HepG2 (cell line): ENCODE measurements around the gene TGM2. TPM values are rescaled to one million over a fixed set of nuclear protein-coding genes. Genes with fewer than 3 reads are reported as not detected.

Experiments
- ATAC-seq: fragments of 200-7000 bp; cut with Tn5 transposase; 3 replicates; pipeline ENCODE4 v1.9.1; 2020; ENCODE audit warnings: mild to moderate bottlenecking, moderate library complexity
- BruUV-seq: library from RNA; stranded (reverse); fragments of 400-500 nt; replicated peaks from 2 replicates; lab custom pipeline; 2021; lab: Mats Ljungman, UMichigan
- CTCF ChIA-PET: fragments of 300-600 bp; formaldehyde crosslinking; extraction: SDS; loops from one replicate; lab custom pipeline; 2021; ENCODE audit warnings: low total read pairs, inconsistent platforms, low intra/inter-chr PET ratio; lab: Yijun Ruan, JAX
- POLR2A ChIA-PET: fragments of 350-600 bp; sonication (Branson Sonifier 250); formaldehyde crosslinking; loops from one replicate; lab custom pipeline; 2020; ENCODE audit warnings: antibody characterized with exemption, inconsistent platforms; lab: Yijun Ruan, JAX
- DNase-seq: peaks from one replicate; pipeline ENCODE4 v3.0.0-alpha.2; 2015; ENCODE audit warnings: low spot score
- FAIRE-seq: peaks from 3 replicates; lab custom pipeline; 2011; peaks lifted over from hg19 to GRCh38; lab: Jason Lieb, UNC
- H2AFZ ChIP-seq: one replicate; pipeline ENCODE4 v1.6.1; 2011; ENCODE audit warnings: low read length, inconsistent platforms
- H3K27ac ChIP-seq: fragments of 300-600 bp; 3 replicates; pipeline ENCODE4 v1.8.0; 2011; ENCODE audit warnings: mixed run types, mild to moderate bottlenecking, mixed read lengths, low read length, inconsistent platforms; ENCODE audit not compliant: insufficient read depth; ENCODE audit errors: extremely low read length
- H3K27me3 ChIP-seq, 2 experiments: fragments of 200-600 bp in 1 of 2; 2 replicates in 1 of 2; 3 replicates in 1 of 2; pipeline versions ENCODE4 v1.6.0 to v1.8.0; 2011; ENCODE audit warnings: low read length in 2 of 2, mild to moderate bottlenecking in 2 of 2, moderate library complexity in 2 of 2, inconsistent platforms in 1 of 2; ENCODE audit not compliant: insufficient read depth in 2 of 2, control insufficient read depth in 1 of 2
- H3K36me3 ChIP-seq, 2 experiments: fragments of 200-600 bp in 1 of 2; replicated peaks in 1 of 2; 2 replicates in 1 of 2; 3 replicates in 1 of 2; pipeline versions ENCODE4 v1.5.1 to v1.8.0; 2011; ENCODE audit warnings: low read length in 2 of 2, inconsistent platforms in 1 of 2; ENCODE audit not compliant: insufficient read depth in 2 of 2, control insufficient read depth in 1 of 2
- H3K4me1 ChIP-seq: 2 replicates; pipeline ENCODE4 v1.5.1; 2012; ENCODE audit warnings: low read length, inconsistent platforms; ENCODE audit not compliant: insufficient read depth
- H3K4me2 ChIP-seq: 2 replicates; pipeline ENCODE4 v1.6.0; 2011; ENCODE audit warnings: low read depth, low read length, inconsistent platforms
- H3K4me3 ChIP-seq, 3 experiments: fragments of 200-600 bp in 1 of 3; sonication (generic), shearing (Covaris generic) in 1 of 3; replicated peaks in 1 of 3; 2 replicates each; pipeline ENCODE4 v1.5.1; 2011 to 2016; ENCODE audit warnings: low read length in 3 of 3, inconsistent platforms in 2 of 3, low read depth in 2 of 3, mild to moderate bottlenecking in 2 of 3, control low read depth in 1 of 3, mixed read lengths in 1 of 3; ENCODE audit not compliant: insufficient read depth in 1 of 3
- H3K79me2 ChIP-seq: one replicate; pipeline ENCODE4 v1.6.1; 2011; ENCODE audit warnings: low read length, inconsistent platforms; ENCODE audit not compliant: insufficient read depth
- H3K9ac ChIP-seq: 2 replicates; pipeline ENCODE4 v1.6.0; 2011; ENCODE audit warnings: mild to moderate bottlenecking, low read depth, low read length, inconsistent platforms; ENCODE audit not compliant: insufficient read depth
- H3K9me3 ChIP-seq: 2 replicates; pipeline ENCODE4 v1.5.1; 2012; ENCODE audit warnings: mild to moderate bottlenecking, low read length
- H4K20me1 ChIP-seq: 2 replicates; pipeline ENCODE4 v1.6.0; 2011; ENCODE audit warnings: inconsistent platforms, mild to moderate bottlenecking, low read length, moderate library complexity; ENCODE audit not compliant: insufficient read depth
- AGO1 ChIP-seq: fragments of 200-400 bp; formaldehyde crosslinking; IDR thresholded peaks from 2 replicates; pipeline ENCODE4 v1.6.1; 2017; ENCODE audit warnings: mild to moderate bottlenecking, low read depth, low read length, moderate library complexity; ENCODE audit not compliant: poor library complexity, severe bottlenecking
- ATAD3A ChIP-seq: sonication (generic); formaldehyde crosslinking; IDR thresholded peaks from 2 replicates; pipeline ENCODE4 v1.4.0; 2020; ENCODE audit warnings: missing genetic modification reagents
- EEA1 ChIP-seq: sonication (generic); formaldehyde crosslinking; IDR thresholded peaks from 2 replicates; pipeline ENCODE4 v1.5.1; 2020; ENCODE audit warnings: mild to moderate bottlenecking, missing genetic modification reagents, borderline replicate concordance
- ELF4 ChIP-seq: sonication (generic); formaldehyde crosslinking; IDR thresholded peaks from 2 replicates; pipeline ENCODE4 v1.5.0; 2020; ENCODE audit warnings: missing genetic modification reagents, mild to moderate bottlenecking, moderate library complexity, borderline replicate concordance
- ZC3H4 ChIP-seq: sonication (generic); formaldehyde crosslinking; IDR thresholded peaks from 2 replicates; pipeline ENCODE4 v1.4.0; 2020; ENCODE audit warnings: missing genetic modification reagents, borderline replicate concordance
- ZMYM3 ChIP-seq: sonication (generic); formaldehyde crosslinking; IDR thresholded peaks from 2 replicates; pipeline ENCODE4 v1.5.1; 2020; ENCODE audit warnings: mild to moderate bottlenecking, missing genetic modification reagents
- ZNF3 ChIP-seq: IDR thresholded peaks from 2 replicates; pipeline ENCODE4 v1.7.0; 2017; ENCODE audit warnings: inconsistent platforms
- ZNF776 ChIP-seq: sonication (generic); formaldehyde crosslinking; IDR thresholded peaks from 2 replicates; pipeline ENCODE4 v1.4.0; 2020; ENCODE audit warnings: mild to moderate bottlenecking, missing genetic modification reagents
- WGBS: methylation state at CpG from one replicate; pipeline ENCODE4 v1.1.6; 2017; ENCODE audit warnings: low lambda C conversion rate; 5-methylcytosine and 5-hydroxymethylcytosine counted together
- in situ Hi-C: cut with HindIII; loops from 2 replicates; pipeline ENCODE4 v1.10.0; 2017; ENCODE audit warnings: low pct_unique_long_range_greater_than_20kb; ENCODE audit not compliant: extremely low pct_ligation_motif_present
- intact Hi-C: fragments of 100-400 bp; cut with micrococcal nuclease; formaldehyde crosslinking; loops from one replicate; pipeline ENCODE4 v1.10.0; 2022; ENCODE audit not compliant: unreplicated experiment
- polyA plus RNA-seq, 8 experiments: library from polyadenylated mRNA; depleted of rRNA in 3 of 8; stranded (reverse) in 7 of 8; unstranded in 1 of 8; fragments of >200 nt; fragmentation: Illumina TruSeq in 4 of 8; extraction: Trizol in 4 of 8; gene quantifications; 2 replicates each; pipeline versions ENCODE4 v1.2.1 to v1.2.3, GENCODE V29; 2011 to 2016; ENCODE audit warnings: low read depth in 4 of 8, missing spikeins in 1 of 8, mixed read lengths in 1 of 8; ENCODE audit not compliant: insufficient read depth in 1 of 8
- total RNA-seq, 5 experiments: library from RNA; depleted of rRNA; stranded (reverse); fragments of >200 nt; fragmentation: Illumina TruSeq; extraction: Trizol; gene quantifications; 2 replicates each; pipeline ENCODE4 v1.2.3, GENCODE V29; 2016; ENCODE audit warnings: low read depth in 1 of 5

The TGM2 gene
- total and polyA plus RNA-seq, 2 of the 13 experiments (the other 11 are each of a cell fraction or from before 2014, with no cell fraction given): 4.2 to 46.4 TPM

GRCh38 chr20:38114353-38114791 is 50.7 kb downstream of the TGM2 start:
- in situ Hi-C loops (no loop called here), intact Hi-C loops (no loop called here)
- no peak for DNase-seq
- TF ChIP-seq ZC3H4 (CRISPR knock-in tag) (no peak), ELF4 (CRISPR knock-in tag) (no peak), AGO1 (no peak), ZMYM3 (no peak), ATAD3A (CRISPR knock-in tag) (no peak), EEA1 (CRISPR knock-in tag) (no peak), ZNF776 (CRISPR knock-in tag) (no peak), ZNF3 (CRISPR knock-in tag) (no peak)
- H3K27me3 ChIP-seq: no peaks in the 10 kb centered on the region
- H3K4me1 ChIP-seq: peaks cover 44% of the 10 kb centered on the region
- H3K4me2 ChIP-seq: no peak overlapping the region
- no peaks in the 10 kb centered on the region for H4K20me1 ChIP-seq
- 98% methylated on average over 4 of the region's 4 CpGs for WGBS
- no peak overlapping the region for H3K4me3 ChIP-seq
- no peaks in the 10 kb centered on the region for H3K36me3 ChIP-seq
- H3K9ac ChIP-seq: no peak overlapping the region
- POLR2A ChIA-PET: interaction anchor here (0.7 to 3.7 kb wide), 4 partner anchors 9 to 50 kb away, joined by 3 to 21 read pairs (median 11); no protein-coding TSS in a partner anchor
- H3K79me2 ChIP-seq: no peaks in the 10 kb centered on the region
- no peak for ATAC-seq
- H3K27ac ChIP-seq: no peak overlapping the region
- CTCF ChIA-PET: interaction anchor here (3.0 kb wide), 1 partner anchor 51 kb away, joined by 17 read pairs; the partner anchor contains the start of gene TGM2
- H2AFZ ChIP-seq: no peak overlapping the region
- FAIRE-seq: no peak
- no TSS peak for BruUV-seq
- no peaks in the 10 kb centered on the region for H3K9me3 ChIP-seq
